Choroid plexus epithelial cell (primary cell): ENCODE results near the gene KAZALD1.

ENCODE experiments used
- DNase-seq: peaks from one replicate; pipeline ENCODE4 v3.0.0-alpha.2; 2010; ENCODE audit warnings: low read depth
- H3K4me3 ChIP-seq: 2 replicates; pipeline ENCODE4 v1.5.1; 2011; ENCODE audit warnings: low read depth, mild to moderate bottlenecking, control low read depth, low read length, moderate library complexity
- CTCF ChIP-seq: conservative IDR thresholded peaks from 2 replicates; pipeline ENCODE4 v1.5.1; 2011; ENCODE audit warnings: low read depth, mild to moderate bottlenecking, control low read depth, inconsistent platforms, low read length, moderate library complexity

KAZALD1 gene

GRCh38 chr10:101035916-101036702 is 25.7 kb upstream of the KAZALD1 start:
- TF ChIP-seq CTCF = no peak
- DNase-seq = no peak
- no peak overlapping the region for H3K4me3 ChIP-seq

GRCh38 chr10:101036726-101037125 is 25.1 kb upstream of the KAZALD1 start:
- no peak for TF ChIP-seq CTCF
- H3K4me3 ChIP-seq = no peak overlapping the region
- DNase-seq = no peak

- no peak overlapping the region for H3K4me3 ChIP-seq
- no peak for DNase-seq
- TF ChIP-seq CTCF = peak; percentile 14
These were observed 23.3 kb upstream of the KAZALD1 start for GRCh38 chr10:101038484-101038883.

GRCh38 chr10:101040061-101040460 is 21.7 kb upstream of the KAZALD1 start:
- no peak for TF ChIP-seq CTCF
- DNase-seq = no peak
- no peak overlapping the region for H3K4me3 ChIP-seq

- no peak overlapping the region for H3K4me3 ChIP-seq
- DNase-seq = no peak
- no peak for TF ChIP-seq CTCF
These were observed 20.9 kb upstream of the KAZALD1 start for GRCh38 chr10:101040851-101041250.

- H3K4me3 ChIP-seq = no peak overlapping the region
- DNase-seq = peak; percentile 95
- peak; percentile 92 for TF ChIP-seq CTCF
These were observed 20.5 kb upstream of the KAZALD1 start for GRCh38 chr10:101041252-101041761.

GRCh38 chr10:101042118-101042517 is 19.7 kb upstream of the KAZALD1 start:
- no peak for TF ChIP-seq CTCF
- DNase-seq = no peak
- H3K4me3 ChIP-seq = peak overlapping the region; percentile 77
